Measurements from ENCODE around the gene SHC3.

Gene SHC3

GRCh38 chr9:89022902-89023301 is 155.7 kb downstream of the SHC3 start:
- DNase-seq (ENCODE audit: low read depth, low spot score), result peak; percentile 82

- DNase-seq (ENCODE audit: low read depth, low spot score), result peak; percentile 64
Measured at GRCh38 chr9:89022001-89022759, 156.4 kb downstream of the SHC3 start.

- DNase-seq (ENCODE audit: low read depth, low spot score), result peak; percentile 93
Measured at GRCh38 chr9:89021154-89021803, 157.3 kb downstream of the SHC3 start.

GRCh38 chr9:89020754-89021153 is 157.9 kb downstream of the SHC3 start:
- no peak for DNase-seq (ENCODE audit: low read depth, low spot score)

GRCh38 chr9:89015336-89015735 is 163.3 kb downstream of the SHC3 start:
- DNase-seq (ENCODE audit: low read depth, low spot score), result no peak

GRCh38 chr9:89014153-89014552 is 164.5 kb downstream of the SHC3 start:
- no peak for DNase-seq (ENCODE audit: low read depth, low spot score)

- no peak for DNase-seq (ENCODE audit: low read depth, low spot score)
Measured at GRCh38 chr9:89013660-89014059, 165.0 kb downstream of the SHC3 start.

GRCh38 chr9:89012294-89013042 is 166.2 kb downstream of the SHC3 start:
- no peak for DNase-seq (ENCODE audit: low read depth, low spot score)

- DNase-seq (ENCODE audit: low read depth, low spot score), result no peak
Measured at GRCh38 chr9:89011683-89012082, 166.9 kb downstream of the SHC3 start.

- DNase-seq (ENCODE audit: low read depth, low spot score), result no peak
Measured at GRCh38 chr9:89010526-89011111, 168.0 kb downstream of the SHC3 start.

GRCh38 chr9:89010056-89010455 is 168.6 kb downstream of the SHC3 start:
- peak; percentile 34 for DNase-seq (ENCODE audit: low read depth, low spot score)

GRCh38 chr9:89009546-89009840 is 169.1 kb downstream of the SHC3 start:
- no peak for DNase-seq (ENCODE audit: low read depth, low spot score)

- no peak for DNase-seq (ENCODE audit: low read depth, low spot score)
Measured at GRCh38 chr9:89008744-89009545, 169.7 kb downstream of the SHC3 start.

- DNase-seq (ENCODE audit: low read depth, low spot score), result no peak
Measured at GRCh38 chr9:89008055-89008743, 170.4 kb downstream of the SHC3 start.

GRCh38 chr9:89006996-89007967 is 171.3 kb downstream of the SHC3 start:
- DNase-seq (ENCODE audit: low read depth, low spot score), result no peak

GRCh38 chr9:89006267-89006666 is 172.4 kb downstream of the SHC3 start:
- no peak for DNase-seq (ENCODE audit: low read depth, low spot score)

- DNase-seq (ENCODE audit: low read depth, low spot score), result no peak
Measured at GRCh38 chr9:89005323-89005722, 173.3 kb downstream of the SHC3 start.

GRCh38 chr9:89002987-89003386 is 175.6 kb downstream of the SHC3 start:
- DNase-seq (ENCODE audit: low read depth, low spot score), result no peak

GRCh38 chr9:89001917-89002540 is 176.6 kb downstream of the SHC3 start:
- DNase-seq (ENCODE audit: low read depth, low spot score), result no peak
